Sigmoid colon (tissue), 7 donors: ENCODE measurements around the gene KRTAP9-1. TPM values are rescaled to one million over a fixed set of nuclear protein-coding genes. Genes with fewer than 3 reads are reported as not detected.
"Not testable (repeated sequence)": the region's sequence is repeated elsewhere in the genome, so short reads cannot be mapped to it uniquely, and the experiment has no call there.

Experiments used
- DNase-seq: peaks from one replicate; pipeline ENCODE4 v3.0.0-alpha.2; 2019
- H3K27ac ChIP-seq, 4 donors: fragments of 200-600 bp; sonication (generic); one replicate each; pipeline ENCODE4 v1.5.1; 2016 to 2019; ENCODE audit warnings: mild to moderate bottlenecking in 1 of 4
- H3K27me3 ChIP-seq, 3 donors: fragments of 200-600 bp; sonication (generic); one replicate each; pipeline ENCODE4 v1.5.1; 2019; ENCODE audit warnings: mild to moderate bottlenecking in 1 of 3
- H3K36me3 ChIP-seq, 4 donors: fragments of 200-600 bp; sonication (generic); one replicate each; pipeline ENCODE4 v1.5.1; 2016 to 2019
- H3K4me1 ChIP-seq, 4 donors: fragments of 200-600 bp; sonication (generic); one replicate each; pipeline ENCODE4 v1.5.1; 2017 to 2019
- H3K4me3 ChIP-seq, 4 donors: fragments of 200-600 bp; sonication (generic); one replicate each; pipeline ENCODE4 v1.5.1; 2017 to 2019; ENCODE audit warnings: mild to moderate bottlenecking in 2 of 4, moderate library complexity in 1 of 4
- H3K9me3 ChIP-seq, 4 donors: fragments of 200-600 bp in 3 of 4; sonication (generic) in 3 of 4; one replicate each; pipeline versions ENCODE4 v1.5.1 to v1.6.1; 2013 to 2019
- EP300 ChIP-seq, 4 donors: sonication (generic); formaldehyde crosslinking; IDR thresholded peaks; one replicate each; pipeline ENCODE4 v1.6.1; 2017; ENCODE audit warnings: antibody characterized with exemption in 4 of 4
- POLR2A ChIP-seq, 2 donors: fragments of 450-650 bp; IDR thresholded peaks; one replicate each; pipeline ENCODE4 v1.6.1; 2016; ENCODE audit warnings: antibody characterized with exemption in 2 of 2, mild to moderate bottlenecking in 2 of 2, moderate library complexity in 2 of 2
- POLR2AphosphoS5 ChIP-seq, 4 donors: sonication (generic); formaldehyde crosslinking; IDR thresholded peaks; one replicate each; pipeline ENCODE4 v1.6.1; 2017; ENCODE audit warnings: antibody characterized with exemption in 4 of 4
- WGBS, 2 donors: extraction: QIAGEN DNeasy Blood & Tissue Kit; methylation state at CpG; one replicate each; pipeline ENCODE4 v1.1.7; 2013; 5-methylcytosine and 5-hydroxymethylcytosine counted together
- intact Hi-C: fragments of 100-400 bp; cut with DNase I; formaldehyde crosslinking; loops from one replicate; pipeline ENCODE4 v1.15.1; 2023
- polyA plus RNA-seq, 3 donors: library from polyadenylated mRNA; stranded (reverse); fragments of 200-250 nt; gene quantifications; one replicate each; pipeline ENCODE4 v1.2.3, GENCODE V29; 2013
- total RNA-seq, 4 donors: library from RNA; depleted of rRNA; stranded (reverse); fragments of >200 nt; gene quantifications; one replicate each; pipeline ENCODE4 v1.1.0, GENCODE V29; 2016
- TF ChIP-seq, protein P1 (sequence below), 4 experiments: fragments of 450-650 bp in 3 of 4; fragments of 200-600 bp in 1 of 4; IDR thresholded peaks; one replicate each; pipeline ENCODE4 v1.5.1; 2016 to 2019; ENCODE audit warnings: antibody characterized with exemption in 4 of 4, mild to moderate bottlenecking in 3 of 4, moderate library complexity in 2 of 4
- donor health status: healthy with polysubstance abuse.
- donor health status: Bipolar disorder and iron deficiency.
- donor health status: healthy.

Gene KRTAP9-1
- total and polyA plus RNA-seq, 7 donors = not detected

DNA sequence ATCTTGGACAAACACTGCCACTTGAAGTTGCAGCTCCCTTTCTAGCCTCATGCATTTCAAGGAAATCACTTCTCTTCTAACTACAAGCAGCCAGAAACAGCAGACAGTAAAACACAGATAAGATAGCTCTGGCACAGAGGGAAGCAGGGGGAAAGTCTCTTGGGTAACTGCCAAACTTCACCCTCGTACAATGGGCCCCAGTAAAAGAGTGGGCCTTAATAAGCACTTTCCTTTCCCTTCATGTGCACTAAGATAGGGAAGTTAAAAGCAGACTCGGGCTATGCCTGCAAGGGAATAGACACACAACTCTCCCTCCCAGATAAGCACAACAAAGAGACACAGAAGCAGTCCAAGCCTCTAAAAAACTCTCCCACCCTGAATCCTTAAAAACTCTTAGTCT lies 35.8 kb upstream of the KRTAP9-1 start:
- Histone ChIP-seq H3K27me3 (no peaks in the 10 kb centered on the region), H3K4me3 (no peak overlapping the region), H3K36me3 (no peaks in the 10 kb centered on the region), H3K4me1 (no peaks in the 10 kb centered on the region), H3K9me3 (no peaks in the 10 kb centered on the region), H3K27ac (no peak overlapping the region)
- TF ChIP-seq, protein P1, sequence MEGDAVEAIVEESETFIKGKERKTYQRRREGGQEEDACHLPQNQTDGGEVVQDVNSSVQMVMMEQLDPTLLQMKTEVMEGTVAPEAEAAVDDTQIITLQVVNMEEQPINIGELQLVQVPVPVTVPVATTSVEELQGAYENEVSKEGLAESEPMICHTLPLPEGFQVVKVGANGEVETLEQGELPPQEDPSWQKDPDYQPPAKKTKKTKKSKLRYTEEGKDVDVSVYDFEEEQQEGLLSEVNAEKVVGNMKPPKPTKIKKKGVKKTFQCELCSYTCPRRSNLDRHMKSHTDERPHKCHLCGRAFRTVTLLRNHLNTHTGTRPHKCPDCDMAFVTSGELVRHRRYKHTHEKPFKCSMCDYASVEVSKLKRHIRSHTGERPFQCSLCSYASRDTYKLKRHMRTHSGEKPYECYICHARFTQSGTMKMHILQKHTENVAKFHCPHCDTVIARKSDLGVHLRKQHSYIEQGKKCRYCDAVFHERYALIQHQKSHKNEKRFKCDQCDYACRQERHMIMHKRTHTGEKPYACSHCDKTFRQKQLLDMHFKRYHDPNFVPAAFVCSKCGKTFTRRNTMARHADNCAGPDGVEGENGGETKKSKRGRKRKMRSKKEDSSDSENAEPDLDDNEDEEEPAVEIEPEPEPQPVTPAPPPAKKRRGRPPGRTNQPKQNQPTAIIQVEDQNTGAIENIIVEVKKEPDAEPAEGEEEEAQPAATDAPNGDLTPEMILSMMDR (IDR thresholded peaks at IDR 0.05) = no peak
- no peak for TF ChIP-seq POLR2A (IDR thresholded peaks at IDR 0.05)
- 6 to 14% methylated on average over 2 of the region's 2 CpGs for WGBS, 2 donors
- no peak for DNase-seq
- intact Hi-C loops = no loop called here

DNA sequence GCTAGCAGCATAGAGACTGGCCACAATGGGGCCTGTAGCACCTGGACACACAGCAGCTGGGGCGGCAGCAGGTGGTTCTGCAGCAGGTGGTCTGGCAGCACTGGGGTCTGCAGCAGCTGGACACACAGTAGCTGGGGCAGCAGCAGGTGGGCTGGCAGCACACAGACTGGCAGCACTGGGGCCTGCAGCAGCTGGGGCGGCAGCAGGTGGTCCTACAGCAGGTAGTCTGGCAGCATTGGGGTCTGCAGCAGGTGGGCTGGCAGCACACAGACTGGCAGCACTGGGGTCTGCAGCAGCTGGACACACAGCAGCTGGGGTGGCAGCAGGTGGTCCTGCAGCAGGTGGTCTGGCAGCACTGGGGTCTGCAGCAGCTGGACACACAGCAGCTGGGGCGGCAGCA lies 29.5 kb upstream of the KRTAP9-1 start:
- H3K27me3 ChIP-seq, H3K36me3 ChIP-seq, H3K9me3 ChIP-seq, DNase-seq, H3K4me1 ChIP-seq, H3K4me3 ChIP-seq, H3K27ac ChIP-seq, intact Hi-C loops: not testable (repeated sequence)
- 94% methylated on average over 3 of the region's 3 CpGs for WGBS, 2 donors

DNA sequence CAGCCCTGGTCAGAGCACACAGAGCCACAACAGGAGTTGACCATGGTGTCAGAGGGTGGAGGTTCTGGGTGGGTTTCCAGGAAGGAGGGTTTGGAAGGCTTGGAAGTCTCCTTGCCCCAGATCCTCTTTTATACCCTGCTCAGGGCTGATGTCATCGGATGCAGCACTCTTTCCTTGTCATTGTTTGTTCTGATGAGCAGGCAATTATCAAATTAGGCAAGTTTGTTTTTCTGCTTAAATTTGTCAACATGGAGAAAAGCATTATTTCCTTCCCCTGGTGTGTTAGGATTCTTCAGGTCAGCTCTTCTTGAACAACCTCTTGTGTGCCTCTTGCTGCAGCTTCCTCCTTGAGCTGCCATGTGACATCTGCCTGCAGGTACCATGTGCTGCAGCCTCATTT lies 29.0 kb upstream of the KRTAP9-1 start, which contains the start of gene KRTAP4-4:
TSS of gene KRTAP4-4 (minus strand) at position 101 of the 400 bp plus-strand sequence. CDS start at position 44, 57 bp downstream.
- Histone ChIP-seq H3K9me3 (no peaks in the 10 kb centered on the region), H3K4me3 (no peak within 1 kb of the TSS), H3K36me3 (no peaks in the 10 kb centered on the region), H3K27ac (no peak within 1 kb of the TSS), H3K4me1 (no peaks in the 10 kb centered on the region), H3K27me3 (peaks cover 0 to 5% (median 0%) of the 10 kb centered on the region in 3 donors)
- intact Hi-C loops = no loop called here
- TF ChIP-seq POLR2AphosphoS5 (IDR thresholded peaks at IDR 0.05) (no peak), POLR2A (IDR thresholded peaks at IDR 0.05) (no peak), EP300 (IDR thresholded peaks at IDR 0.05) (no peak)
- TF ChIP-seq, protein P1 (IDR thresholded peaks at IDR 0.05) = no peak
- DNase-seq = no peak
- WGBS, 2 donors = 94 to 95% methylated on average over 1 of the region's 1 CpG

DNA sequence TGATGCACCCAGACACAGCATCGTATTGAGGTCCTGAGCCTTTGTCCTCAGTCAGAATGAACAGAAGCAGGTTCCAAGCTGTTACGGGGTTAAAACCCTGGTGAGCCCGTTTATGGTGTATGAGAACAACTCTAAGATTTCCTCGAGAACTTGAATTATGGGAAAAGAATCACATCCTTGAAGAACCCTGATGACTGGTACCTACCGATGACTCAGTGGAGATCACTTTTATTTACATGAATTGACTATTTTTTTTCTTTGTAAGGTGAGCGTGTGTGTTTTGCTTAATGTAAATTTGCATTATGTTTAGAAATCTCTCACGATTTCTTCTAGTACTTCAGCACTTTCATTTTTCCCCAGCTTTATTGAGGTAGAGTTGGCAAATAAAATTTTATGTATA lies 25.9 kb upstream of the KRTAP9-1 start:
- intact Hi-C loops = no loop called here
- Histone ChIP-seq H3K9me3 (no peaks in the 10 kb centered on the region), H3K27ac (no peak overlapping the region), H3K36me3 (no peaks in the 10 kb centered on the region), H3K27me3 (peaks cover 0 to 5% (median 0%) of the 10 kb centered on the region in 3 donors), H3K4me3 (no peak overlapping the region), H3K4me1 (no peaks in the 10 kb centered on the region)
- no peak for DNase-seq
- TF ChIP-seq POLR2A (IDR thresholded peaks at IDR 0.05) (no peak), POLR2AphosphoS5 (IDR thresholded peaks at IDR 0.05) (no peak), EP300 (IDR thresholded peaks at IDR 0.05) (no peak)
- TF ChIP-seq, protein P1 (IDR thresholded peaks at IDR 0.05) = no peak
- WGBS, 2 donors = 44 to 71% methylated on average over 7 of the region's 7 CpGs

DNA sequence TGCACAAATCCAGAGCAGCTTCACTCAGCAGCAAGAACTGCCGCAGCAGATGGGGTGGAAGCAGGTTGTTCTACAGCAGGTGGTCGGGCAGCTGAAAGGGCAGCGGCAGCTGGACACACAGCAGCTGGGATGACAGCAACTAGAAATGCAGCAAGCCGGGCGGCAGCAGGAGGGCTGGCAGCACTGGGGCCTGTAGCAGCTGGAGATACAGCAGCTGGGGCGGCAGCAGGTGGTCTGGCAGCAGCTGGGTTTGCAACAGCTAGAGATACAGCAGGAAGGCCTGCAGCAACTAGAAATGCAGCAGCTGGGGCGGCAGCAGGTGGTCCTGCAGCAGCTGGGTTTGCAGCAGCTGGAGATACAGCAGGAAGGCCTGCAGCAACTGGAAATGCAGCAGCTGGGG lies 22.1 kb upstream of the KRTAP9-1 start:
- Histone ChIP-seq H3K9me3 (no peaks in the 10 kb centered on the region), H3K4me1 (no peaks in the 10 kb centered on the region), H3K27ac (no peak overlapping the region), H3K4me3 (no peak overlapping the region), H3K36me3 (no peaks in the 10 kb centered on the region), H3K27me3 (no peaks in the 10 kb centered on the region)
- 88 to 89% methylated on average over 7 of the region's 7 CpGs for WGBS, 2 donors
- no peak for DNase-seq
- no peak for TF ChIP-seq POLR2A (IDR thresholded peaks at IDR 0.05)
- TF ChIP-seq, protein P1 (IDR thresholded peaks at IDR 0.05) = no peak
- no peak for TF ChIP-seq EP300 (IDR thresholded peaks at IDR 0.05)
- TF ChIP-seq POLR2AphosphoS5 (IDR thresholded peaks at IDR 0.05) = no peak
- intact Hi-C loops = no loop called here
